PC-3 (cell line): Measurements from ENCODE around the gene GCNT3. TPM values are rescaled to one million over a fixed set of nuclear protein-coding genes. Genes with fewer than 3 reads are reported as not detected.
A peak's percentile ranks its signal among the peaks of the same experiment; 100 is the strongest.

Experiments used
- ATAC-seq: fragments of 200-7000 bp; cut with Tn5 transposase; 2 replicates; pipeline ENCODE4 v1.9.1; 2020; ENCODE audit warnings: mild to moderate bottlenecking, moderate library complexity
- BruUV-seq: library from RNA; stranded (reverse); fragments of 400-500 nt; replicated peaks from 2 replicates; lab custom pipeline; 2021; lab: Mats Ljungman, UMichigan
- CTCF ChIA-PET: fragments of 300-600 bp; sonication (Branson Sonifier 250); formaldehyde crosslinking; loops from one replicate; lab custom pipeline; 2022; ENCODE audit warnings: antibody characterized with exemption; lab: Charles Lee
- POLR2A ChIA-PET: fragments of 300-600 bp; sonication (Branson Sonifier 250); formaldehyde crosslinking; loops from one replicate; lab custom pipeline; 2022; ENCODE audit warnings: antibody characterized with exemption; ENCODE audit not compliant: unreplicated experiment; lab: Charles Lee
- DNase-seq: peaks from one replicate; pipeline ENCODE4 v3.0.0-alpha.2; 2015
- H2AFZ ChIP-seq: fragments of 300-600 bp; sonication (generic); 2 replicates; pipeline ENCODE4 v1.6.0; 2016; ENCODE audit warnings: antibody characterized with exemption, low read length
- H3F3A ChIP-seq: fragments of 300-600 bp; sonication (generic); one replicate; pipeline ENCODE4 v1.6.0; 2017; ENCODE audit warnings: antibody characterized with exemption, low read length, control low read depth, mild to moderate bottlenecking; ENCODE audit not compliant: unreplicated experiment
- H3K27ac ChIP-seq: fragments of 300-600 bp; sonication (generic); 2 replicates; pipeline ENCODE4 v1.5.1; 2016; ENCODE audit warnings: mild to moderate bottlenecking, low read length
- H3K27me3 ChIP-seq: fragments of 300-600 bp; sonication (generic); 2 replicates; pipeline ENCODE4 v1.6.1; 2016; ENCODE audit warnings: low read length, mixed read lengths
- H3K36me3 ChIP-seq: fragments of 300-600 bp; sonication (generic); 2 replicates; pipeline ENCODE4 v1.6.1; 2016; ENCODE audit warnings: low read depth, mixed run types, low read length, mixed read lengths
- H3K4me1 ChIP-seq: fragments of 300-600 bp; sonication (generic); 2 replicates; pipeline ENCODE4 v1.5.1; 2016; ENCODE audit warnings: low read length; ENCODE audit not compliant: insufficient read depth
- H3K4me2 ChIP-seq: fragments of 300-600 bp; sonication (generic); 2 replicates; pipeline ENCODE4 v1.6.0; 2016; ENCODE audit warnings: low read length
- H3K4me3 ChIP-seq: fragments of 300-600 bp; sonication (generic); 2 replicates; pipeline ENCODE4 v1.5.1; 2016; ENCODE audit warnings: mild to moderate bottlenecking, low read length, mixed read lengths
- H3K79me2 ChIP-seq: fragments of 300-600 bp; sonication (generic); 2 replicates; pipeline ENCODE4 v1.6.1; 2017; ENCODE audit warnings: low read length, mixed read lengths
- H3K9ac ChIP-seq: fragments of 300-600 bp; sonication (generic); 2 replicates; pipeline ENCODE4 v1.6.0; 2016; ENCODE audit warnings: mild to moderate bottlenecking, low read length
- H3K9me2 ChIP-seq: fragments of 300-600 bp; sonication (generic); replicated peaks from 2 replicates; pipeline ENCODE4 v1.6.1; 2016; ENCODE audit warnings: mixed run types, low read length, mixed read lengths
- H3K9me3 ChIP-seq: fragments of 300-600 bp; sonication (generic); 2 replicates; pipeline ENCODE4 v1.6.1; 2016; ENCODE audit warnings: low read length, mixed read lengths
- H4K20me1 ChIP-seq: fragments of 300-600 bp; sonication (generic); 2 replicates; pipeline ENCODE4 v1.6.1; 2016; ENCODE audit warnings: low read length, mixed read lengths
- CTCF ChIP-seq: fragments of 300-600 bp; sonication (generic); conservative IDR thresholded peaks from 2 replicates; pipeline ENCODE4 v1.5.1; 2017; ENCODE audit warnings: antibody characterized with exemption, low read depth, mild to moderate bottlenecking, low read length
- EZH2 ChIP-seq: fragments of 300-600 bp; sonication (generic); IDR thresholded peaks from one replicate; pipeline ENCODE4 v1.6.1; 2017; ENCODE audit warnings: antibody characterized with exemption, mild to moderate bottlenecking, low read length; ENCODE audit not compliant: unreplicated experiment
- EZH2phosphoT487 ChIP-seq: fragments of 300-600 bp; sonication (generic); IDR thresholded peaks from 2 replicates; pipeline ENCODE4 v1.6.1; 2018; ENCODE audit warnings: mild to moderate bottlenecking, antibody characterized with exemption, low read length, borderline replicate concordance
- intact Hi-C: fragments of 100-400 bp; cut with micrococcal nuclease; formaldehyde crosslinking; loops from 2 replicates; pipeline ENCODE4 v1.9.0; 2023
- total RNA-seq: library from RNA; depleted of rRNA; stranded (reverse); fragments of >200 nt; gene quantifications from 2 replicates; pipeline ENCODE4 v1.2.3, GENCODE V29; 2014

The GCNT3 gene
- total RNA-seq, 1 experiment from 2014 or later, result 0.18 TPM

GRCh38 chr15:59587085-59587826 lies 24.3 kb upstream of the GCNT3 start:
- no peaks in the 10 kb centered on the region for H3K36me3 ChIP-seq
- H3K79me2 ChIP-seq, result no peaks in the 10 kb centered on the region
- TF ChIP-seq EZH2, result no peak
- no peak for TF ChIP-seq CTCF
- no peak for TF ChIP-seq EZH2phosphoT487
- H3K9ac ChIP-seq, result 0 out of 2 replicates have a peak overlapping the region, but pooled peaks have one; percentile 12
- H3K4me3 ChIP-seq, result no peak overlapping the region
- CTCF ChIA-PET, result interaction anchor here (0.6 kb wide), 2 partner anchors 29 to 35 kb away, joined by 3 to 13 read pairs; no protein-coding TSS in a partner anchor
- peak overlapping the region; percentile 69 for H3K27ac ChIP-seq
- H3F3A ChIP-seq, result no peaks in the 10 kb centered on the region
- H2AFZ ChIP-seq, result no peak overlapping the region
- intact Hi-C loops, result loop anchor here (2.0 kb wide), 1 partner anchor 20 kb away; no protein-coding TSS in a partner anchor
- POLR2A ChIA-PET, result interaction anchor here (0.6 to 0.8 kb wide), 2 partner anchors 28 to 214 kb away, joined by 3 to 4 read pairs; partner anchors contain the start of gene MYO1E
- H3K9me2 ChIP-seq, result no peaks in the 10 kb centered on the region
- DNase-seq, result peak; percentile 84
- H3K4me1 ChIP-seq, result peaks cover 8% of the 10 kb centered on the region
- H3K27me3 ChIP-seq, result no peaks in the 10 kb centered on the region
- ATAC-seq, result peak; percentile 76
- no peaks in the 10 kb centered on the region for H3K9me3 ChIP-seq
- H3K4me2 ChIP-seq, result peak overlapping the region; percentile 44; the same call in 1 of the 2 replicates
- TSS peak; percentile 41 for BruUV-seq
- H4K20me1 ChIP-seq, result peaks cover 3% of the 10 kb centered on the region; the same call in 1 of the 2 replicates

- Histone ChIP-seq H3K79me2 (no peaks in the 10 kb centered on the region), H3K4me3 (no peak overlapping the region), H3K4me2 (no peak overlapping the region), H3K9me2 (no peaks in the 10 kb centered on the region), H3F3A (no peaks in the 10 kb centered on the region), H3K4me1 (peaks cover 17% of the 10 kb centered on the region), H3K36me3 (no peaks in the 10 kb centered on the region), H3K9ac (no peak overlapping the region), H3K27me3 (no peaks in the 10 kb centered on the region), H2AFZ (no peak overlapping the region), H3K27ac (no peak overlapping the region), H4K20me1 (peaks cover 3% of the 10 kb centered on the region; the same call in 1 of the 2 replicates), H3K9me3 (no peaks in the 10 kb centered on the region)
- ChIA-PET CTCF (no interaction called here), POLR2A (no interaction called here)
- no peak for DNase-seq
- ATAC-seq, result no peak
- intact Hi-C loops, result no loop called here
- BruUV-seq, result no TSS peak
- no peak for TF ChIP-seq CTCF
- no peak for TF ChIP-seq EZH2
- no peak for TF ChIP-seq EZH2phosphoT487
Observed at GRCh38 chr15:59590027-59590426, 21.6 kb upstream of the GCNT3 start.

- no peaks in the 10 kb centered on the region for H3K9me2 ChIP-seq
- ATAC-seq, result no peak
- no peak overlapping the region for H3K27ac ChIP-seq
- POLR2A ChIA-PET, result no interaction called here
- CTCF ChIA-PET, result interaction anchor here (0.6 kb wide), 1 partner anchor 39 kb away, joined by 6 read pairs; no protein-coding TSS in a partner anchor
- no peaks in the 10 kb centered on the region for H3K79me2 ChIP-seq
- TF ChIP-seq EZH2 (no peak), CTCF (no peak), EZH2phosphoT487 (no peak)
- H3K4me1 ChIP-seq, result peaks cover 23% of the 10 kb centered on the region
- no peak for DNase-seq
- peaks cover 3% of the 10 kb centered on the region; the same call in 1 of the 2 replicates for H4K20me1 ChIP-seq
- H3K4me2 ChIP-seq, result no peak overlapping the region
- no peaks in the 10 kb centered on the region for H3K36me3 ChIP-seq
- H3F3A ChIP-seq, result no peaks in the 10 kb centered on the region
- H3K9ac ChIP-seq, result no peak overlapping the region
- no peaks in the 10 kb centered on the region for H3K9me3 ChIP-seq
- BruUV-seq, result no TSS peak
- intact Hi-C loops, result no loop called here
- H2AFZ ChIP-seq, result no peak overlapping the region
- H3K27me3 ChIP-seq, result no peaks in the 10 kb centered on the region
- no peak overlapping the region for H3K4me3 ChIP-seq
Observed at GRCh38 chr15:59591356-59591755, 20.2 kb upstream of the GCNT3 start.
